SHP77 treated with DMSO at 0.1 percent for 48 hours (cell line): ENCODE measurements around the gene STK17B.

Experiments used
- DNase-seq: peaks from one replicate; lab custom pipeline; 2025; lab: John Stamatoyannopoulos, UW

STK17B gene

GRCh38 chr2:196155575-196155974 is 15.8 kb downstream of the STK17B start:
- DNase-seq, result no peak

GRCh38 chr2:196153480-196153879 is 17.9 kb downstream of the STK17B start:
- DNase-seq, result no peak

DNA sequence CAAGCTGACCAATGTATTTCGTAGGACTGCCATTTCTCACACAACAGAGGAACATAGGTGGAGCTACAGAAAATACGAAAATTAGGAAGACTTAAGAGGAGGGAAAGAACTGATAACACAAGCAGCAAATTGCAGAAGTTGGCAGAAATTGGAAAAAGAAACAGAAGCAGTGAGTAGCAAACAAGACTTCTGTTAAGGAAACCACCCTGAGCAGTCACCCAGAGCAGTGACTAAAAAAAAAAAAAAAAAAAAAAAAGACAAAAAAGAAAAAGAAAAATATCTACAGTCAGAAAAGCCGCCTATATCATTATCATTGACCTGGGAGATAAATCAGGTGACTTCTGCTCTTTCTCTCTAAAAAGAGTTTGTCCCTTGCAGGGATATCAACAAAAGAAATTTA is 21.4 kb downstream of the STK17B start:
- no peak for DNase-seq

- no peak for DNase-seq
Observed at GRCh38 chr2:196148736-196149135, 22.6 kb downstream of the STK17B start.

GRCh38 chr2:196145256-196145655 is 26.1 kb downstream of the STK17B start:
- DNase-seq, result no peak

DNA sequence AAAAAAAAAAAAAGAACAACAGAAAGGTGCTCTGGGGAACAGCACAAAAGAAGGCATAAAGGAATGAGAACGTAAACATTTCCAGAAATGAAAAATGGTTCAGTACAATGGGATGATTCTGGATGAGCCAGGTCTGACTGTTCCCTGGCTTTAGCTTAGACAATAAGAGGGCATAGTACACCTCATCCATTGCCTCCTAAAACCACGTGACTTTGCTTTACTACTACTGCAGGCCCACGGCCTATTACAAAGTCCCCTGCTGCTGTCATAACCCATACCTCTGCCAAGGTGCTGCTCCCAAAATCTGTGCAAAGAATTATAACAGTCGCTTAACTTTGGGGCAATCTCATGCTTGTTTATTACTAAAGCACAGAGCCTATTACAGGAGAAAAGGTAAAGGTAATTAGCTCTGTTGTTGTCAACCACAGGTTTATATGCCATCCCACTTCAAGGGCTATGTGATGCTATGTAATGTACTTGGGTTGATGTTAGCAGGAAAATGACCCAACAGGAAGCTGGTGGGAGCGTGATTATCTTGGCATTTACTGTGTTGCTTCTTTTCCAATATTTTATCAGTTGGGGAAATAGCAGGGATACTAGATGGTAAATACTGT is 26.8 kb downstream of the STK17B start:
- no peak for DNase-seq

DNA sequence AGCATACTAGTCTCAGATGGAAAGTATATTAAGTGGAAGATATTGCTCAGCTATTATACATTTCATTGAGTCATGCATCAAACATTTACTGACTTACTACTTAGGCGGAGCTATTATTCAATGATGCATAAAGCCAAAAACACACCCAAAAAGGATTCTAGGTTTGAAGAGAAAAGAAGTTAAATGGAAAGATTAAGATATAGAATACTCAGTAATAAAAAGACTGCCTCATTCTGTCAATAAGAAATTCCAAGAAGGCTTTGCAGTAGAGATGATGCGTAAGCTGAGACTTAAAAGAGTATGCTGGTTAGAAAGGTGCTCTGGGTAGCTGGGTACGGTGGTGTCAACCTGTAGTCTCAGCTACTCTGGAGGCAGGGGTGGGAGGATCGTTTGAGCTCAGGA is 27.6 kb downstream of the STK17B start:
- DNase-seq, result no peak

DNA sequence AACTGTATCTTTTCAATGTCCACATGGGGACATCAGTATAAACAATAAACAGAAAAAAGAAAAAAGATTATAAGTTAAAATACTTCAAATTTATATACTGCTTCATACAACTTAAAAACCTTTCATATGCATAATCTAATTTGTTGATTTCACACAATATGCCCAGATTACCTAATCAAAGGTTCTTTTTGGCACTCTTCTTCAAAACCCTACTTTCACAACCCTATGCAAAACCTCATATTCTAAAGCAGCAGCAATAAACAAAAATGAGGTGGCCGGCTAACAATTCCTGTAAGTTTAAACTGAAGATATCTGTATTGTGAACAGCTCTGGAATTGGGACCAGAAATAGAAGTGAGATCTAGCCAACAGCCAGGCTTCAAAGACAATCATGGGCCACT is 28.6 kb downstream of the STK17B start:
- DNase-seq, result no peak

GRCh38 chr2:196140213-196140612 is 31.2 kb downstream of the STK17B start:
- no peak for DNase-seq

DNA sequence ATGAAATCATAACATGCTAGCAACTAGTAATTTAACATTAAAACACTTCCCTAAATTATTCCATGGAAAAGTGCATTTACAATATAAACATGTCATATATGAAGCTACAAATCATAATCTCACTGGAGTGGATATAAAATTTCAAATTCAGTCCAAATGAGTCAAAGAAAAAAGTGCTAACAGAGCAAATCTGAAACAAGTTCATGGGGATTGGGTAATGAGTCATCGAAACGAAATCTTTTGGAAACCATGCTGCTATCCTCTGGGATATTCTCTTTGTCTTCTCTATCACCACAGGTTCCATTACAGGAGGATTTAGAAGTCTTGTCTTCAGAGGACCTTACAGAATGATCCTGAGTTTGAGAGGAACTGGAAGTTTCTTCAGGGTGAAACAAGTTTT is 34.1 kb downstream of the STK17B start:
- DNase-seq, result no peak

GRCh38 chr2:196136151-196136550 is 35.2 kb downstream of the STK17B start:
- DNase-seq, result no peak

DNA sequence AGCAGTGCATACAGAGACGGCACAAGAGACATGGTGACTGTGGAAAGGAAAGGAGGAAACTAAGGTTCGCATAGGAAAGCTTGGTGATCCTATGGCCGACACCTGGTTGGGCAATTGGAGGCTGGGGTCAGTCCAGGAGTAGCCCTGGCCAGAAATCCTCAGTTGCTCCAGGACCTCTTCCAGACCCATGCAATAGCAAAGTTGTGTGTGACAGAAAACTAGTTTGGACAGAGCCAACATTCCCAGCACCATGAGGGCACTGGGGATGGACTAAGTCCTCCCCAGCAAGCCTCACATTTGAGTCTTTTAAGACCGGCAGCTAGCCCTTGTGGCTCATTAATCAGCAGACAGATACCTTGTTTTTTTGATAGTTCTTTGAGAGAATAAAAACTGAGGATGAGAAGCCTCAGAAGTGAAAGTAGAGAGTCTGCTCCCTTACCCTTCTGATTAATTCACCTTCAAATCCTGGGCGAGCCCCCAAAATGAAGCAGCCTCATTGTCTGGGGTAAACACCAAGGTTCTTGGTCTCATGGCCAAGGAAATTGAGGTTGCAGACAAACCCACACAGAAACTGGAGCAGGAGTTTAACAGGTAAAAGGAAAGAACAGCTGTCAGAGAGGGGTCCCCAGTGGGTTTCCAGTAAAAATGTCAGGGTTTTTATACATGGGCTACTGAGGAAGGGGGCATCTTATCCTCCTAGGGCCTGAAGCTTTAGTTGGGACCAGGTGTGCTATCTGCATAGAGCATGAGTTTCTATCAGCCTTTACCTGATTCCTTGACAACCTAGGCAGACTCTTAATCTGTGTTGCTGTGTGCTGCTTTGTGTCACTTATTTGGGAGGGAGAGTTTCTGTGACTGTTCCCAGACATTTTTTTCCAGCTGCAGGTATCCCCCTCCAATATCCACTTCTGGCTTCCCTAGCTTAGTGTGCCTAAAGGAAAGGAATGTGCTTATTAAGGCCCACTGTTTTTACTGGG is 39.1 kb downstream of the STK17B start:
- DNase-seq, result no peak

DNA sequence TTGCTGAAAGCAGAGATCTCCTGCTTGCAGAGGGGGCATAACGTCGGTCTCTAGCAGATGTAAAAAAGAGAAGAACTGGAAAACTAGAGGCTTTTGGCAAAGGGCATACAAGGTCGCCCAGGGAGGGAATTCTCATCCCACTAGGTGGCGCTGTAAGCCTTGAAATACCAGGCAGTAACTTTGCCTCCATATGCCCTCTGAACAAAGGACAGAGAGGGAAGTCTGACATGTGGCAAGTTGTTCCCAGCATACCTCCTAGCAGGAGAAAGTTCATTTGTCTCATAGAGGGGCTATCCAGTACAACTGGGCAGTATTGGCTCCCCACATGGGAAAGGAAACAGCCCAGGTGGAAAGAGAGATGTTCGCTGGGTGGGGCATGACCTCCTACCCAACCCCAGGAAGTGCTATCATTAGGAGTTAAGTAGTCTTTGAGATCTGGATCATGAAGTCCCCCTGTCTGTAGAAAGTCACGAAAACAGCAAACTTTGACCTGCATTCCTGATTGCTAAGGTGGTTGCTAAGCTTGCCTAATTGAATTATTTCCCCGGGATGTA is 39.9 kb downstream of the STK17B start:
- no peak for DNase-seq

GRCh38 chr2:196130039-196130825 is 41.1 kb downstream of the STK17B start:
- DNase-seq, result no peak

DNA sequence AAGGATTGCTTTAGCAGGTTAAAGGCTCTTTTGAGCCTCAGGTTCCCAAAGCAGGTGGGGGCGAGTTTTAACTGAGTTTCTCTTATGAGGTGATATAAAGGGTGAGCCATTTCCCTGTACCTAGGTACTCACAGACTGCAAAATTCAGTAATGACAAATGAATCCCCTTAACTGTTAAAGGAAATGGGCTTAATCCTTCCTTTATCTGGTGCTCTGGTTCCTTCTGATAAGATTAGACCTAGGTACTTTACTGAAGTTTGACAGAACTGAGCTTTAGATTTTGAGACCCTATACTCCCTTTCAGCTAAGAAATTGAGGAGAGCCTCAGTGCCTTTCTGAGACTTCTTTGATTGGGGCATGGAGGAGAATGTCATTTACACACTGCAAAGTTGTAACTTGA is 42.6 kb downstream of the STK17B start:
- DNase-seq, result no peak

DNA sequence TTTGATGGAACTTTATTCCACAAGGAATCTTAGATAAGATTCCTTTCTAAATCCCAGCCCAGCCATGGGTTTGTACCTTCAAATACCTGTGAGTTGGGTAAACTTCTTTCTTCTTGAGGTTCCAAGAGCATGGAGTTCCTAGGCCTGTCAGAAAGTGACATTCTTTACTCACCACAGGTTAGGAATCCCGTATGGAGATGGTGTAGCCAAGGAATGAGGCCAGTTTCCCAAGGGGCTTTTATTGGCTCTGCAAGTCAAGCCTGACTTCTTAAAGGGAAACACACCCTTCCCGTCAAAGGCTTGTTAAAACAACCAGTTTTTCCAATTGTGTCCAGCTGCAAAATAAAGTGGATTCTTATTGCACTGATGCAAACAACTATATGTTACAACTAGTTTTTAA is 45.8 kb downstream of the STK17B start:
- DNase-seq, result no peak

- no peak for DNase-seq
Observed at GRCh38 chr2:196123679-196124373, 47.6 kb downstream of the STK17B start.

DNA sequence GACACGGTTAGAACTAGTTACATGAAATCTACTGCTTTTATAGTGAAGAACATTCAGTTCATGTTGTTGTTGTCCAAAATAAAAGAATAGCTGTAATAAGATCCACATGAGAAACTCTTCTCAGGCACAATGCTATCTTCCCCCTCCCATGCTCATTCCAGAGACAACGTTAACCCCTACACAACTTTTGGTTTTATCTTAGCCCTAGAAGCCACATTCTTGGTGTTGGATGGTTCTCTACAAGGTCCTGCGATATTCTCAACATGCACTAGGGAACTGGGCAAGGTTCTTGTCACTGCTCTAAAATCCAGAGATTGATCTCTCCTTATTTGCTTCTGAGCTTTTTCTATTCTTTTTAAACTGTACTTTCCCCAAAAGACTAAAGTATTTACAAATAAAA is 51.5 kb downstream of the STK17B start:
- DNase-seq, result no peak

DNA sequence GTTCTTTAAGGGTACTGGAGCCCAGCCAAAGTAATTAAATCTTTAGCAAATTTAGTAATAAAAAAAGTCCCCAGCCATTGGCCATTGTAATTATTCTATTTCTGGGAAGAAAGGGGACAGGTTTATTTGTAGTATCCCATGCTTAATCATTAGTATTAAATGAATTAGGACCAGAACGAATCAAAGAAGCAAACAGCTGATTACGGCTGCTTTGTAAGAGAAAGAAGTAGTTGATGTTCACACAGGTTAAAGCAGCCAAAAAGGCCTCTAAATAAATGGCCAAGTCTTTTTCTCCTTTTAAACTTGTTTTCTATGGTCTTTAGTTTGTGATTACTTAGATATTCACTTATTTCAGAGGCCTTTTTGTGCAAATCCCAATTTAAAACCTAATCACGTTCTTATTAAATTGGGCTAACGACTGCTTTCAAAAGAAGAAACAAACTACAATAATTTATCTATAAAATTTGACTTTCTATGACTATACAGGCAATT is 54.1 kb downstream of the STK17B start:
- no peak for DNase-seq

- DNase-seq, result no peak
Observed at GRCh38 chr2:196113061-196113974, 58.1 kb downstream of the STK17B start.
